Endothelial cell (in vitro differentiated cells): ENCODE measurements around the gene EZH1. TPM values are rescaled to one million over a fixed set of nuclear protein-coding genes. Genes with fewer than 3 reads are reported as not detected.

Source experiments
- DNase-seq: peaks from one replicate; pipeline ENCODE4 v3.0.0; 2021; ENCODE audit warnings: low spot score
- H3K27ac Mint-ChIP-seq: one replicate; pipeline ENCODE4 v1.8.0; 2021; ENCODE audit warnings: mixed read lengths, inconsistent platforms; ENCODE audit not compliant: unreplicated experiment
- H3K27me3 Mint-ChIP-seq: one replicate; pipeline ENCODE4 v1.8.0; 2021; ENCODE audit warnings: mild to moderate bottlenecking, moderate library complexity, mixed read lengths, inconsistent platforms; ENCODE audit not compliant: unreplicated experiment
- H3K36me3 Mint-ChIP-seq: one replicate; pipeline ENCODE4 v1.8.0; 2021; ENCODE audit warnings: mild to moderate bottlenecking, low read depth, mixed read lengths, inconsistent platforms; ENCODE audit not compliant: unreplicated experiment
- H3K4me1 Mint-ChIP-seq: one replicate; pipeline ENCODE4 v1.8.0; 2021; ENCODE audit warnings: mild to moderate bottlenecking, mixed read lengths, inconsistent platforms; ENCODE audit not compliant: unreplicated experiment
- H3K4me3 Mint-ChIP-seq: one replicate; pipeline ENCODE4 v1.8.0; 2021; ENCODE audit warnings: mild to moderate bottlenecking, mixed read lengths, inconsistent platforms; ENCODE audit not compliant: unreplicated experiment
- H3K9me3 Mint-ChIP-seq: one replicate; pipeline ENCODE4 v1.8.0; 2021; ENCODE audit warnings: mixed read lengths, inconsistent platforms; ENCODE audit not compliant: unreplicated experiment
- total RNA-seq: library from RNA; stranded (reverse); fragmentation: NEBNext Ultra II Directional; extraction: Animal tissue kit (Norgen Biotek cat#: 25700); gene quantifications from one replicate; pipeline ENCODE4 v1.2.1, GENCODE V29; 2021; ENCODE audit not compliant: unreplicated experiment
- TF ChIP-seq, protein P1 (sequence below): fragments of 200-600 bp; sonication (generic); IDR thresholded peaks from one replicate; pipeline ENCODE4 v1.5.0; 2021; ENCODE audit warnings: antibody characterized with exemption; ENCODE audit not compliant: unreplicated experiment

EZH1 gene
- total RNA-seq, 1 donor from 2014 or later = 31.7 TPM

DNA sequence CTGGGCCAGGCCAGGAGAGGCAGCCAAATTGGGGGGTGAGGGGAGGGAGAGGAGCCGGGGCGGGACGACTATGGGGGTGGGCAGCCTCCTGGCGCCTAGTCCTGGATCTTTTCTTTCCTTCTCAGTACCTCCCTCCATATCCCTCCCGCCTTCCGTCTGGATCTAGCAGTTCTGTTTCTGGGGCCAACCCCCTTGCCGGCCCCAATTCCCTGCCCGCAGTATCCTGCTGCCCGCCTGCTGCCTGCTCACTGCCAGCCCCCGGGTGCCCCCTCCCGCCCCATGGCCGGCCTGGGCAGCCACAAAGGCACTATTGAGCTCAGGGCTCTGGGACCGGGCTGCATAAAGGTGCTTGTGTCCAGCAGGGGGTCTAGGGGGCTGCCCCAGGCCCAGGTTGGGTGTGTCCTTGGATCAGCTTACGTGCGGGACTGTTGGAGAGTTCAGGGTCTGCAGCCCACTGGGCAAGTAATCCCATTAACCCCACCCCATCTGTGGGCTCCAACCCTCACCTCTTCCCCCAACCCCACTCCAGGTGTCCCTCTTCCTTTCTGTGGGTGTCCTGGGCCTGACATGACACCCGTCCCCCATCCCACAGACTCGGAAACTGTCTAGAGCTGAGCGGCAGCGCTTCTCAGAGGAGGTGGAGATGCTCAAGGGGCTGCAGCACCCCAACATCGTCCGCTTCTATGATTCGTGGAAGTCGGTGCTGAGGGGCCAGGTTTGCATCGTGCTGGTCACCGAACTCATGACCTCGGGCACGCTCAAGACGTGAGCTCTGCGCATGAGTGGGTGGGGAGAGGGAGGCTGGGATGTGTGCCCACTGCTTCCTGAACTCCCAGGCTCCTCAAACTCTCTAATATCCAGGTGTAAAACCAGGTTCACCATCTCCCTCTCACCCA, 37.6 kb upstream of the EZH1 start:
- TF ChIP-seq, protein P1, sequence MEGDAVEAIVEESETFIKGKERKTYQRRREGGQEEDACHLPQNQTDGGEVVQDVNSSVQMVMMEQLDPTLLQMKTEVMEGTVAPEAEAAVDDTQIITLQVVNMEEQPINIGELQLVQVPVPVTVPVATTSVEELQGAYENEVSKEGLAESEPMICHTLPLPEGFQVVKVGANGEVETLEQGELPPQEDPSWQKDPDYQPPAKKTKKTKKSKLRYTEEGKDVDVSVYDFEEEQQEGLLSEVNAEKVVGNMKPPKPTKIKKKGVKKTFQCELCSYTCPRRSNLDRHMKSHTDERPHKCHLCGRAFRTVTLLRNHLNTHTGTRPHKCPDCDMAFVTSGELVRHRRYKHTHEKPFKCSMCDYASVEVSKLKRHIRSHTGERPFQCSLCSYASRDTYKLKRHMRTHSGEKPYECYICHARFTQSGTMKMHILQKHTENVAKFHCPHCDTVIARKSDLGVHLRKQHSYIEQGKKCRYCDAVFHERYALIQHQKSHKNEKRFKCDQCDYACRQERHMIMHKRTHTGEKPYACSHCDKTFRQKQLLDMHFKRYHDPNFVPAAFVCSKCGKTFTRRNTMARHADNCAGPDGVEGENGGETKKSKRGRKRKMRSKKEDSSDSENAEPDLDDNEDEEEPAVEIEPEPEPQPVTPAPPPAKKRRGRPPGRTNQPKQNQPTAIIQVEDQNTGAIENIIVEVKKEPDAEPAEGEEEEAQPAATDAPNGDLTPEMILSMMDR = no peak
- H3K9me3 Mint-ChIP-seq = no peaks in the 10 kb centered on the region
- no peak for DNase-seq
- H3K27ac Mint-ChIP-seq = peak overlapping the region; percentile 81
- H3K4me3 Mint-ChIP-seq = peak overlapping the region; percentile 6
- peaks cover 13% of the 10 kb centered on the region for H3K27me3 Mint-ChIP-seq
- peaks cover 27% of the 10 kb centered on the region for H3K4me1 Mint-ChIP-seq
- peaks cover 10% of the 10 kb centered on the region for H3K36me3 Mint-ChIP-seq

DNA sequence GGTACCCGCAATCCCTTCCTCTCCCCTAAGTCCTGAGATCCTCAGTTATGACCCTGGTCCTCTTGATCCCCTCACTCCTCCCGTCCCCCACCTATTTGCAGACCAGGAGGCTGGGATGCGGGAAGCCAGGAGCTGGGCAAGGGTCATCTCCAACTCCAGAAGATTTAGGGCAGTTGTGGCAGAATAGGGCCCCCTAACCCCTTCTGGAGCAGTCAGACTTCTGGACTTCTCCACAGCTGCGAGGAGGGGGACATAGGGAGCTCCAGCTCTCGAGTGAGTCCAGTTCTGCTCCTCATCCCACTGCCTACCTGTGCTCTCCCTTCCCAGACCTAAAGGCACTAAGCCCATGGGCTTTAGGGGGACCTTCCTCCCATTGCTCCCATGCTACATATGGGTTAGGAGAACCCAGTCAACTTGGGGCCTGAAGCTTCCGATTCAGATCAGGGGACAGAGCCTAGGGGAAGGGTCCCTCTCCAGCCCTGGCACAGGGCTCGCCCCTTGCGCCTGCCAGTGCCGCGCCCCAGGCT, 36.9 kb upstream of the EZH1 start:
- TF ChIP-seq, protein P1 = no peak
- H3K4me1 Mint-ChIP-seq = peaks cover 28% of the 10 kb centered on the region
- DNase-seq = no peak
- no peaks in the 10 kb centered on the region for H3K9me3 Mint-ChIP-seq
- H3K27ac Mint-ChIP-seq = peak overlapping the region; percentile 30
- peak overlapping the region; percentile 83 for H3K4me3 Mint-ChIP-seq
- peaks cover 8% of the 10 kb centered on the region for H3K36me3 Mint-ChIP-seq
- peaks cover 13% of the 10 kb centered on the region for H3K27me3 Mint-ChIP-seq

DNA sequence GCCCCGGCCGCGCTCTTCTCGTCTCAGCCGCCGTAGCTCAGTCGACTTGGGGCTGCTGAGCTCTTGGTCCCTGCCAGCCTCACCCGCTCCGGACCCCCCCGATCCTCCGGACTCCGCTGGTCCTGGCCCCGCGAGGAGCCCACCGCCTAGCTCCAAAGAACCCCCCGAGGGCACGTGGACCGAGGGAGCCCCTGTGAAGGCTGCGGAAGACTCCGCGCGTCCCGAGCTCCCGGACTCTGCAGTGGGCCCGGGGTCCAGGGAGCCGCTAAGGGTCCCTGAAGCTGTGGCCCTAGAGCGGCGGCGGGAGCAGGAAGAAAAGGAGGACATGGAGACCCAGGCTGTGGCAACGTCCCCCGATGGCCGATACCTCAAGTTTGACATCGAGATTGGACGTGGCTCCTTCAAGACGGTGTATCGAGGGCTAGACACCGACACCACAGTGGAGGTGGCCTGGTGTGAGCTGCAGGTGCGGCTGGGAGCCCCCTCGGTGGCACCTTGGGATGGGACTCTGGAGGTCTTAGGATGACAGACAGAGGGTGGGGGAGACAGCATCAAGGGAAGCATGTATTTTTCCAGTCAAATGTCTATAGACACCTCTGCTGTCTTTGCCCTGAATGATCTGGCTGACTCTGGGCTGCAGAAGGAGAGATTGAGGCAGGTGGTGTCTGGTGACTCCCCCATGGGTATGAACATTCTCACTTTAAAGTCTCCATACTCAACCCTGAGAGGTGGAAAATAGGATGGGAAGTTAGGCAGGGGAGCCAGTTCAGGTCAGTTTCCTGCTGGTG, 36.2 kb upstream of the EZH1 start:
- Mint-ChIP-seq H3K4me1 (peaks cover 30% of the 10 kb centered on the region), H3K9me3 (no peaks in the 10 kb centered on the region), H3K27me3 (peaks cover 13% of the 10 kb centered on the region), H3K27ac (peak overlapping the region; percentile 30), H3K36me3 (peaks cover 8% of the 10 kb centered on the region), H3K4me3 (peak overlapping the region; percentile 83)
- TF ChIP-seq, protein P1 = no peak
- DNase-seq = no peak

DNA sequence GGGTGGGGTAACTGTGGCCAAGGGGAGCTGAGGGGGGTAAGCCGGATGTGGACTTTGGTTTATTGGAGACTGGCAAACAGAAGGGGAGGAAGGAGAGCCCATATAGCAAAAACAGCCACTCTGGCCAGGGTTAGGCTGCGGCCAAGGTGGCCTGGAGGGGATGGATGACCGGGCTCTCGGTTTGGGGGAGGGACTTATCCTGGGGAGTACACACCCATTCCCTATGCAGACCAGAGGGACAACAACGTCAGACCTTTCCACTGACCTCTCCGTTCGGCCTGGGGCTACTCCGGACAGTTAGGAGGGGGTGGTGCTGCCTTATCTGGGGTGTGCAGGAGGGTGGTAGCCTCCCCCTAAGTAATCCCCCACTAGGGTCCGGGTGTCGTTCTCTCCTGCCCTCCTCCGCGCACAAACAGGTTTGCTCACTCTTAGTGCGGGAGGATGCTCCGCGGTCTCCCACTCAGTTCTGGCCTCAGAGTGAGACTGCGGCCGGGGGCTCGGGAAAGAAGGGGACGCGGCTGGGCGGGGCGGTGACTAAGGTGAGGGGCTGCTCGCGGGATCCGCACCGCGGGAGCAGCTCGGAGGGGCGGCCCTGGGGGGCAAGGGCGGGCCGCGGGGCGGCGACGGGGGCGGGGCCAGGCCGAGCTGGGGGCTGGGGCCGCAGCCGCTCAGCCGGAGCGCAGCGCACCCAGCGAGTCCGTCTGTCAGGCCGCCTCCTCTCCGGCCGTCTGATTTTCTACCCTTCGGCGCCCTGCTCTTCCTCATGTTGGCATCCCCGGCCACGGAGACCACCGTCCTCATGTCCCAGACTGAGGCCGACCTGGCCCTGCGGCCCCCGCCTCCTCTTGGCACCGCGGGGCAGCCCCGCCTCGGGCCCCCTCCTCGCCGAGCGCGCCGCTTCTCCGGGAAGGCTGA, 35.4 kb upstream of the EZH1 start, which contains the start of gene WNK4:
TSS of gene WNK4 (plus strand) at position 675 of the 915 bp plus-strand sequence. CDS start at position 764, 89 bp downstream.
- H3K4me3 Mint-ChIP-seq = peak within 1 kb of the TSS; percentile 83
- no peaks in the 10 kb centered on the region for H3K9me3 Mint-ChIP-seq
- peaks cover 38% of the 10 kb centered on the region for H3K4me1 Mint-ChIP-seq
- peak; percentile 32 for DNase-seq
- TF ChIP-seq, protein P1 = no peak
- peaks cover 8% of the 10 kb centered on the region for H3K36me3 Mint-ChIP-seq
- H3K27me3 Mint-ChIP-seq = peaks cover 11% of the 10 kb centered on the region
- H3K27ac Mint-ChIP-seq = peak within 1 kb of the TSS; percentile 30
